Hepatocyte (in vitro differentiated cells): ENCODE results near the gene SLC4A3. TPM values are rescaled to one million over a fixed set of nuclear protein-coding genes. Genes with fewer than 3 reads are reported as not detected.
A peak's percentile ranks its signal among the peaks of the same experiment; 100 is the strongest.

ENCODE experiments used
- DNase-seq: peaks from one replicate; pipeline ENCODE4 v3.0.0-alpha.2; 2016; ENCODE audit warnings: low spot score
- H2AFZ ChIP-seq: fragments of 200-600 bp; sonication (generic); 2 replicates; pipeline ENCODE4 v1.6.0; 2016; ENCODE audit warnings: antibody characterized with exemption, mild to moderate bottlenecking
- H3K27ac ChIP-seq: fragments of 200-600 bp; sonication (generic); 2 replicates; pipeline ENCODE4 v1.5.1; 2016; ENCODE audit warnings: mild to moderate bottlenecking
- H3K27me3 ChIP-seq: fragments of 200-600 bp; sonication (generic); 2 replicates; pipeline ENCODE4 v1.6.1; 2016
- H3K36me3 ChIP-seq: fragments of 200-600 bp; sonication (generic); replicated peaks from 2 replicates; pipeline ENCODE4 v1.5.1; 2016; ENCODE audit warnings: low read depth; ENCODE audit not compliant: insufficient read depth
- H3K4me1 ChIP-seq: fragments of 200-600 bp; sonication (generic); 2 replicates; pipeline ENCODE4 v1.5.1; 2016; ENCODE audit warnings: mild to moderate bottlenecking, moderate library complexity; ENCODE audit not compliant: insufficient read depth
- H3K4me2 ChIP-seq: fragments of 200-600 bp; sonication (generic); 2 replicates; pipeline ENCODE4 v1.6.0; 2016
- H3K4me3 ChIP-seq: fragments of 200-600 bp; sonication (generic); 2 replicates; pipeline ENCODE4 v1.5.1; 2016; ENCODE audit warnings: mild to moderate bottlenecking
- H3K79me2 ChIP-seq: fragments of 200-600 bp; sonication (generic); 2 replicates; pipeline ENCODE4 v1.6.0; 2017; ENCODE audit warnings: mild to moderate bottlenecking
- H3K9me2 ChIP-seq: fragments of 200-600 bp; sonication (generic); replicated peaks from 2 replicates; pipeline ENCODE4 v1.6.0; 2017; ENCODE audit warnings: mild to moderate bottlenecking; ENCODE audit not compliant: insufficient read depth
- H3K9me3 ChIP-seq: fragments of 200-600 bp; sonication (generic); 2 replicates; pipeline ENCODE4 v1.5.1; 2016; ENCODE audit warnings: low read depth, mild to moderate bottlenecking
- H4K20me1 ChIP-seq: fragments of 200-600 bp; sonication (generic); 2 replicates; pipeline ENCODE4 v1.6.0; 2016; ENCODE audit warnings: mild to moderate bottlenecking; ENCODE audit not compliant: insufficient read depth, poor library complexity, severe bottlenecking
- CTCF ChIP-seq: fragments of 200-600 bp; sonication (generic); IDR thresholded peaks from 2 replicates; pipeline ENCODE4 v1.5.1; 2016; ENCODE audit warnings: antibody characterized with exemption, mild to moderate bottlenecking; ENCODE audit not compliant: poor library complexity
- EZH2 ChIP-seq: fragments of 200-600 bp; sonication (generic); IDR thresholded peaks from 2 replicates; pipeline ENCODE4 v1.6.1; 2016; ENCODE audit warnings: antibody characterized with exemption, mild to moderate bottlenecking, borderline replicate concordance
- EZH2phosphoT487 ChIP-seq: fragments of 200-600 bp; sonication (generic); IDR thresholded peaks from one replicate; pipeline ENCODE4 v1.6.1; 2018; ENCODE audit warnings: antibody characterized with exemption, mild to moderate bottlenecking, low read depth, moderate library complexity; ENCODE audit not compliant: unreplicated experiment, severe bottlenecking
- WGBS: methylation state at CpG from one replicate; pipeline ENCODE4 v1.1.6; 2016; ENCODE audit warnings: low lambda C conversion rate; ENCODE audit errors: missing lambda C conversion rate; 5-methylcytosine and 5-hydroxymethylcytosine counted together
- polyA plus RNA-seq: library from polyadenylated mRNA; unstranded; fragments of >200 nt; fragmentation: Nextera tagmentation; extraction: Ambion mirVana; gene quantifications from 2 replicates; pipeline ENCODE4 v1.2.1, GENCODE V29; 2016
- total RNA-seq: library from RNA; depleted of rRNA; stranded (reverse); fragments of >200 nt; gene quantifications from 2 replicates; pipeline ENCODE4 v1.2.3, GENCODE V29; 2014

SLC4A3 gene
- total and polyA plus RNA-seq, 2 experiments from 2014 or later: 3.0 to 8.1 TPM

- no peaks in the 10 kb centered on the region for H4K20me1 ChIP-seq
- no peaks in the 10 kb centered on the region for H3K9me2 ChIP-seq
- no peaks in the 10 kb centered on the region for H3K79me2 ChIP-seq
- H3K36me3 ChIP-seq: no peaks in the 10 kb centered on the region
- no peaks in the 10 kb centered on the region for H3K9me3 ChIP-seq
- H3K27ac ChIP-seq: no peak overlapping the region
- H3K4me2 ChIP-seq: no peak overlapping the region
- no peaks in the 10 kb centered on the region for H3K27me3 ChIP-seq
- 94% methylated on average over 2 of the region's 2 CpGs for WGBS
- TF ChIP-seq EZH2: no peak
- no peak for TF ChIP-seq CTCF
- no peak for TF ChIP-seq EZH2phosphoT487
- peaks cover 18% of the 10 kb centered on the region for H3K4me1 ChIP-seq
- H3K4me3 ChIP-seq: no peak overlapping the region
- H2AFZ ChIP-seq: no peak overlapping the region
- DNase-seq: no peak
These were observed 34.3 kb upstream of the SLC4A3 start for GRCh38 chr2:219593154-219593553.

- H3K9me2 ChIP-seq: no peaks in the 10 kb centered on the region
- DNase-seq: peak; percentile 68
- WGBS: 49% methylated on average over 3 of the region's 3 CpGs
- no peaks in the 10 kb centered on the region for H3K27me3 ChIP-seq
- no peaks in the 10 kb centered on the region for H4K20me1 ChIP-seq
- H3K27ac ChIP-seq: peak overlapping the region; percentile 97
- no peaks in the 10 kb centered on the region for H3K36me3 ChIP-seq
- H2AFZ ChIP-seq: peak overlapping the region; percentile 5
- H3K4me1 ChIP-seq: peaks cover 18% of the 10 kb centered on the region
- H3K4me2 ChIP-seq: peak overlapping the region; percentile 61
- peaks cover 6% of the 10 kb centered on the region for H3K79me2 ChIP-seq
- no peaks in the 10 kb centered on the region for H3K9me3 ChIP-seq
- TF ChIP-seq EZH2: no peak
- TF ChIP-seq CTCF: no peak
- TF ChIP-seq EZH2phosphoT487: no peak
- no peak overlapping the region for H3K4me3 ChIP-seq
These were observed 32.2 kb upstream of the SLC4A3 start for GRCh38 chr2:219595256-219595655.

GRCh38 chr2:219596954-219597551 is 30.4 kb upstream of the SLC4A3 start:
- Histone ChIP-seq H3K36me3 (no peaks in the 10 kb centered on the region), H3K4me1 (peaks cover 18% of the 10 kb centered on the region), H3K9me3 (no peaks in the 10 kb centered on the region), H3K79me2 (peaks cover 6% of the 10 kb centered on the region), H3K9me2 (no peaks in the 10 kb centered on the region), H3K4me3 (peak overlapping the region; percentile 50), H3K4me2 (peak overlapping the region; percentile 71), H3K27ac (peak overlapping the region; percentile 97), H3K27me3 (no peaks in the 10 kb centered on the region), H4K20me1 (no peaks in the 10 kb centered on the region), H2AFZ (peak overlapping the region; percentile 29)
- TF ChIP-seq EZH2phosphoT487 (no peak), EZH2 (no peak), CTCF (no peak)
- DNase-seq: peak; percentile 37
- 8% methylated on average over 19 of the region's 19 CpGs for WGBS
